ENCODE results near the gene AFAP1L2. TPM values are rescaled to one million over a fixed set of nuclear protein-coding genes. Genes with fewer than 3 reads are reported as not detected.

AFAP1L2 gene
- total RNA-seq, 1 donor from 2014 or later: 17.9 TPM

GRCh38 chr10:114388275-114388674 lies 16.0 kb downstream of the AFAP1L2 start:
- DNase-seq (ENCODE audit: low spot score): no peak

- no peak for DNase-seq (ENCODE audit: low spot score)
Observed at GRCh38 chr10:114387784-114388183, 16.5 kb downstream of the AFAP1L2 start.

- no peak for DNase-seq (ENCODE audit: low spot score)
Observed at GRCh38 chr10:114386452-114386851, 17.9 kb downstream of the AFAP1L2 start.

GRCh38 chr10:114385557-114385956 lies 18.7 kb downstream of the AFAP1L2 start:
- no peak for DNase-seq (ENCODE audit: low spot score)

- no peak for DNase-seq (ENCODE audit: low spot score)
Observed at GRCh38 chr10:114384601-114385000, 19.7 kb downstream of the AFAP1L2 start.

GRCh38 chr10:114384181-114384580 lies 20.1 kb downstream of the AFAP1L2 start:
- no peak for DNase-seq (ENCODE audit: low spot score)

GRCh38 chr10:114380797-114381196 lies 23.5 kb downstream of the AFAP1L2 start:
- no peak for DNase-seq (ENCODE audit: low spot score)

- no peak for DNase-seq (ENCODE audit: low spot score)
Observed at GRCh38 chr10:114380060-114380459, 24.2 kb downstream of the AFAP1L2 start.

GRCh38 chr10:114379631-114380041 lies 24.7 kb downstream of the AFAP1L2 start:
- DNase-seq (ENCODE audit: low spot score): no peak

GRCh38 chr10:114376523-114376922 lies 27.8 kb downstream of the AFAP1L2 start:
- no peak for DNase-seq (ENCODE audit: low spot score)

GRCh38 chr10:114375047-114375446 lies 29.3 kb downstream of the AFAP1L2 start:
- DNase-seq (ENCODE audit: low spot score): no peak

GRCh38 chr10:114374053-114374791 lies 30.1 kb downstream of the AFAP1L2 start:
- no peak for DNase-seq (ENCODE audit: low spot score)

GRCh38 chr10:114373631-114374030 lies 30.7 kb downstream of the AFAP1L2 start:
- no peak for DNase-seq (ENCODE audit: low spot score)

- DNase-seq (ENCODE audit: low spot score): no peak
Observed at GRCh38 chr10:114372995-114373394, 31.3 kb downstream of the AFAP1L2 start.

GRCh38 chr10:114372179-114372578 lies 32.1 kb downstream of the AFAP1L2 start:
- no peak for DNase-seq (ENCODE audit: low spot score)

GRCh38 chr10:114370966-114371365 lies 33.3 kb downstream of the AFAP1L2 start:
- DNase-seq (ENCODE audit: low spot score): no peak

- DNase-seq (ENCODE audit: low spot score): no peak
Observed at GRCh38 chr10:114370199-114370598, 34.1 kb downstream of the AFAP1L2 start.

- no peak for DNase-seq (ENCODE audit: low spot score)
Observed at GRCh38 chr10:114368057-114368391, 36.3 kb downstream of the AFAP1L2 start.

- DNase-seq (ENCODE audit: low spot score): peak; percentile 63
Observed at GRCh38 chr10:114367351-114368056, 36.8 kb downstream of the AFAP1L2 start.

- DNase-seq (ENCODE audit: low spot score): no peak
Observed at GRCh38 chr10:114364726-114365125, 39.6 kb downstream of the AFAP1L2 start.

GRCh38 chr10:114363745-114364454 lies 40.4 kb downstream of the AFAP1L2 start:
- no peak for DNase-seq (ENCODE audit: low spot score)

- no peak for DNase-seq (ENCODE audit: low spot score)
Observed at GRCh38 chr10:114362826-114363355, 41.4 kb downstream of the AFAP1L2 start.

GRCh38 chr10:114359953-114360345 lies 44.4 kb downstream of the AFAP1L2 start:
- DNase-seq (ENCODE audit: low spot score): no peak

All from ureter (tissue), 1 donor.